ENCODE measurements around the gene MYO5B.
"Not testable (repeated sequence)": the region's sequence is repeated elsewhere in the genome, so short reads cannot be mapped to it uniquely, and the experiment has no call there.

MYO5B gene

GRCh38 chr18:49910019-49910418, 284.9 kb downstream of the MYO5B start:
- no peak for DNase-seq

GRCh38 chr18:49907346-49907929, 287.5 kb downstream of the MYO5B start:
- peak; percentile 47 for DNase-seq

- no peak for DNase-seq
Measured at GRCh38 chr18:49905771-49906170, 289.2 kb downstream of the MYO5B start.

- DNase-seq = no peak
Measured at GRCh38 chr18:49904871-49905555, 289.9 kb downstream of the MYO5B start.

- no peak for DNase-seq
Measured at GRCh38 chr18:49901862-49902340, 293.0 kb downstream of the MYO5B start.

- DNase-seq = peak; percentile 87
Measured at GRCh38 chr18:49899657-49900330, 295.2 kb downstream of the MYO5B start.

GRCh38 chr18:49898421-49898820, 296.5 kb downstream of the MYO5B start:
- DNase-seq = no peak

- no peak for DNase-seq
Measured at GRCh38 chr18:49894517-49895226, 300.3 kb downstream of the MYO5B start.

- DNase-seq = no peak
Measured at GRCh38 chr18:49893036-49893435, 301.9 kb downstream of the MYO5B start.

- no peak for DNase-seq
Measured at GRCh38 chr18:49892148-49892924, 302.6 kb downstream of the MYO5B start.

GRCh38 chr18:49890041-49890440, 304.9 kb downstream of the MYO5B start:
- DNase-seq = no peak

GRCh38 chr18:49889552-49889951, 305.4 kb downstream of the MYO5B start:
- not testable (repeated sequence) for DNase-seq

GRCh38 chr18:49886891-49887764, 307.8 kb downstream of the MYO5B start:
- DNase-seq = no peak

- no peak for DNase-seq
Measured at GRCh38 chr18:49884959-49885358, 310.0 kb downstream of the MYO5B start.

- no peak for DNase-seq
Measured at GRCh38 chr18:49884465-49884864, 310.5 kb downstream of the MYO5B start.

GRCh38 chr18:49880661-49881060, 314.3 kb downstream of the MYO5B start:
- DNase-seq = no peak

GRCh38 chr18:49879271-49879580, 315.7 kb downstream of the MYO5B start:
- no peak for DNase-seq

- no peak for DNase-seq
Measured at GRCh38 chr18:49878567-49879270, 316.2 kb downstream of the MYO5B start.

- DNase-seq = no peak
Measured at GRCh38 chr18:49878015-49878414, 316.9 kb downstream of the MYO5B start.

GRCh38 chr18:49876536-49876935, 318.4 kb downstream of the MYO5B start:
- no peak for DNase-seq

GRCh38 chr18:49875783-49876182, 319.2 kb downstream of the MYO5B start:
- DNase-seq = no peak

All from NCI-H2029 treated with DMSO at 0.1 percent for 48 hours (cell line).